HG03280 (cell line): ENCODE results near the gene TRPM2.
"Not testable (repeated sequence)": the region's sequence is repeated elsewhere in the genome, so short reads cannot be mapped to it uniquely, and the experiment has no call there.

Experiments
- ATAC-seq: cut with Tn5 transposase; IDR thresholded peaks from one replicate; pipeline ENCODE4 v1.9.1; 2021; ENCODE audit warnings: mild to moderate bottlenecking, moderate library complexity; ENCODE audit not compliant: unreplicated experiment

Gene TRPM2

DNA sequence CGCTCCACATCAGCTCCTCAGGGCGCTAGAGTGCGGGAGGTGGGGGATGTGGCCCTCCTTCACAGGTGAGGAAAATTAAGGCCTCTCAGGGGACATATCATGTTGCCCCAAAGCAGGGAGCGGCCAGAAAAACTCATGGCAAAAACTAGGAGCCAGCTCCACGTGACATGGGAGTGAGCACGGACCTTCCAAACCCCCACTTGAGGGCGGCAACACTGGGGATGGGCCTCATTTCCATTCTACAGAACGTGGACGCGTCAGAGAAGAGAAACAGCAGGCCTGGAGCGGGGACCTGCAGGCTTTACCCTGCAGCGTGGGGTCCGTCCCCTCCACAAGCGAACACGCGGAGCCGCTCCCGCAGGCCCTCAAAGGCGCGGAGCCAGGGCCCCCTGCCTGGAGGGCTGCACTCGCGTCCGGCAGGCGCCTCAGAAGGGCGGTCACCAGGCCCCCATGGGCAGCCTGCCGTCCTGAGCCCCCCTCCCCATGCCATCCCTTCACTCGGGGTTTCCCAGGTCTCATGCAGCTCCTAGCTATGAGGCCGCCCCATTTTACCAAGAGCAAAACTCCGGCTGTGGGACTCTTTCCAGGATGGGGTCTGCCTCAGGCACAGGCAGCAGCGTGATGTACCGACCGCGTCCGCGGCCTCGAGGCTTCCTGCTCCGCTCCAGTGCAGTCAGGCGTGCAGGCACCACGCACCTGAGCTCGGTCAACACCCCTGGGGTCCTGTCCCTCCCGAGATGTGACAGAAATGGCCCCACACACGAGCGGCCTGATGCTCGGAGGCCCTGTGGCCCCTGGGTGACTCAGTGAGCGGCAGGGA lies 19.7 kb upstream of the TRPM2 start:
- ATAC-seq = no peak

DNA sequence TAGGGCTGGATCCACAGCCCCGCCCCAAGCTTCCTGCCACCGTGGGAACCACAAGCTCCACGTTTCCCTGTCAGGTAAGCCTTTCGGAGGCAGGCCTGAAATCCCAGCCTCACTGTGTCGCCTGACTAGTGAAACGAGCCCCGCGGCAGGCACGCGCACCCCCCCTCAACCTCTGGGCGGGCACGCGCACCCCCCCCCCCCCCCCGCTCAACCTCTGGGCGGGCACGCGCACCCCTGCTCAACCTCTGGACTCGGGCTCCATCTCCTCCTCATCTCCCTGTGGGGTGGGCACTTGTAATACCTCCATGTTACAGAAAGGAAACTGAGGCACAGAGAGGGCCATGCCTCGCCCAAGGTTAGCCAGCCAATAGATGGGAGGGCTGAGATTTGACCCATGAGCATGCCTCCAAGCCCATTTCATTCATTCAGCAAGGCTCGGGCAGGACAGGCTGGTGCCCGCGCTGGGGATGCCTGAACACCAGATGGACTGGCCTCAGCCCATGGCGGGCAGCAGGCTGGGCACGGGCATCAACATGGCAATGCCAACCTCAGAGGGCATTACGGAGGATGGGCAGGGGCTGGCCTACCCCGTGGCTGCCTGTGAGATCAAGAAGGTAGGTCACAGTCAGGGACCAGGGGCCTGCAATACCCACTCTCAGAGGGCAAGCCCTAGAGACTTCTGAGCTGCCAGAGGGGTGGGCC lies 18.9 kb upstream of the TRPM2 start:
- ATAC-seq = no peak

DNA sequence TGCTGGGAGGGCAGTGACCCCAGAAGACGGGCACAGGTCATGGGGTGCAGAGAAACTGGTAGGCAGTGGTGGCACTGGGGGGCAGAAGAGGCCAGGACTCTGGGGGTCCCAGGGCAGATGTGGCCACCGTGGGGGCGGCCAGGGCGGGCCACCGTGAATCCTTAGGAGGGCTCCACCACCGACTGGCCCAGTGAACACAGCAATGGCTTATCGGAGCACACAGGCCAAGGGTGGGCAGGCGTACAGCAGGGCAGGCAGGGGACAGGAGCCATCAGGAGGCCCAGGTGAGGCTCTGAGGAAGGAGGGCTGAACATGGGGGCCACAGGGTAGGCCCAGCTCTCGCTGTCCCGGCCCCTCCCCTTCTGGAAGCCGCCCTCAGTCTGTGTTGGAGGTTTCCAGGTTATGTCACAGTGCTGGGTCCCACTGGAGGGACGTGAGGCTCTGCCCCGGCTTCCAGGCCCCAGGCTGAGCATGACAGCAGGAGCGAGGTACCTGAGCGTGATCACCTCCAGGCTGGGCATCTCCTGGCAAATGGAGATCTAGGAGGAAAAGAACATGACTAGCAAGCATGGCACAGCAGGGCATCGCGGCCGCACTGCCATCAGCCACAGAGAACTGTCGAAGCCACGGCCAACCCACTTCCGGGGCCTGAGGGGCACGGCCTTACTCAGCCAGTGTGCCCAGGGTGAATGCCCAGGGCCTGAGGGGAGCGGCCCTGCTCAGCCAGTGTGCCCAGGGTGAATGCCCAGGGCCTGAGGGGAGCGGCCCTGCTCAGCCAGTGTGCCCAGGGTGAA lies 18.0 kb upstream of the TRPM2 start:
- ATAC-seq = no peak

DNA sequence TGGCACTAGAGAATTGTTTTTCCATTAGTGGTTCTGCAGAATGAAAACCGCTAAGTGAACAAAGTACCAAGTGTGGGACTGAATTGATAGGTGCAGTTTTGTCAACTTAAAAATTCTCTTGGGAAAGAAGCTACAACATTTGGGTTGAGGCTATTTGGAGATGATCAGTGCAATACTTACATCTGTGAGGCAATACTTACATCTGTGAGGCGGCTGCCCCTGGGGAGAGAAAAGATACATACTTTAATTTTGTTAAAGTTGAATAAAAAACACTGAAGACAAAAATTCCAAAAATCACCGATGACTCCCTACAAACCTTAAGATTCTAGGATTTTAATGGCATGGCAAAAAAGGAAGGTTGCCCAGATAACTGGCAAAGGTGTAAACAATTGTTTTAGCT lies 16.0 kb upstream of the TRPM2 start:
- ATAC-seq = no peak

DNA sequence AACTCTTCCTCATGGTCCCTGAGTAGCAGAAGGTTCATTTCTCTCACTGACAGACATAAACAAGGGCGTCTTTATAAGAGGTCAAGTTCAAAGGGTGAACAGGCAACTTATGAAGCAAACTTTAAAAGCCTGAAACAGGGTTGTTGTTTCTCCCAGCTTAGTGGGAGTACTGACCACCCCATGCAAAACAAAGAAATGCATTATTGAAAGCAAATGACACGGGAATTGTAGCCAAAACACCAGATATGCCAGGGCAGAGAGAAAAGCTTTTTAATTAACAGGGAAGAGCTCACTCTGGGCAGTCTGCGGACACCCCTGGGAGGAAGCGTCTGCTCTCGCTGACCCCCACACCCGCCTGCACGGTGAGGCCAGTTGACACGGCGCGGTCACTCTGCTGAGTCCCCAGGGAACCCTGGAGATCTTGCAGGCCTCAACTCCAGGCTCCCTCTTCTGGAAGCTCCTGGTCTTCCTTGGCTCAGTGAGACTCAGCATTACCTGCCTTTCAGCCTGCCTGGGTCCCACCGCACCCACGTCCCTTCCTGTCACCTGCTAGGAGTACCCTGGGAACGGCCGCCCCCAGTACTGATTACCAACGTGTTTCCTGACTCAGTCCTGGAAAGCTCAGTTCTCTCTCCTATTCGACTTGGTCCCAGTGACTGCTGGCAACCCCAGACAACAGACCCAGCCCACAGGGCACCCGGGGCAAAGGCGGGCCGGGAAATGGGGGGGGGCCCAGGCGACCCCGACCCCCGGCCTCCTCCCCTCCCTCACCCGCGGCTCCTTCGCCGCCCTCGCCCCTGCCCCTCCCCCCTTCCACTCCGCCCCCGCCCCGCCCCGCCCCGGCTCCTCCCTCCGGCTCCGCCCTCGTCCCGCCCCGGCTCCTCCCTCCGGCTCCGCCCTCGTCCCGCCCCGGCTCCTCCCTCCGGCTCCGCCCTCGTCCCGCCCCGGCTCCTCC lies 15.2 kb upstream of the TRPM2 start:
- no peak for ATAC-seq

DNA sequence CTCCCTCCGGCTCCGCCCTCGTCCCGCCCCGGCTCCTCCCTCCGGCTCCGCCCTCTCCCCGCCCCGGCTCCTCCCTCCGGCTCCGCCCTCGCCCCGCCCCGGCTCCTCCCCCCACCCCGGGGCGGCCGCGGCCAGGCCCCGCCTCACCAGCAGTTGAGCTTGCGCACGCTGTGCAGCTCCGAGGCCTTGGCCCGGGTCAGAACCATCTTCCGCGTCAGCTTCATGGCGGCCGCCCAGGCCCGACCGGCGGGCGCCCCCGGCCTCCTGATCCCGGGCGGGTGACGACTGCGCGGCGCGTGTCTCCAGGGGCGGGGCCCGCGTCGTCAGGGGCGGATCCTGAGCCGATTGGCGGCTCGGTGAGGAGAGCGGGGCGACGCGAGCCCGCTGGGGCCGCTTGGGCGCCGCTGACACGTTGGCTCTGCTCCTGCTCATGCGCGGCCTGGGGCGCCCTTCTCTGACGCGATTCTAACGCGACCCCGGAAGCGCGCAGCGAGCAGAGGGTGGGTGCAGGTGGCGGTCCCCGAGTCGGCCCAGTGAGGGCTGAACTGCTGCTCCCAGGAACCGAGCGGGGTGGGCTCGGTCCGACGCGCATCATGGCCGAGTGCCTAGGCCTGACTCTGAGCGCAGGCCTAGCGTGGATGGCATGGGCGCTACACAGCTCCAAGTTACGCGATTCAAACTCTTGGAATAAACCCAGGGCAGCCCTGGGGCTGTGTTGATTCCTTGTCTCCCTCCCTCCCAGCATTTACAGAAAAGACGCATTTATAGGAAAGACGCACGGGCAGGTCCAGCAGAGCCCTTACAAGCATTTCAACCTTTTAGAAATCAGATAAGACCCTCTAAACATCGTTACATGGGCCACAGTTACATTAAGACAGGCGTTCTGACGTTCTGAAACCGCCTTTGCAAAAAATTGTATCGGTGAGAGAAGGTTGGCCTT lies 14.2 kb upstream of the TRPM2 start, which contains the start of gene CFAP410:
Gene CFAP410 (minus strand): TSS at position 420 of the 940 bp plus-strand sequence. CDS start 196 bp downstream, at position 224.
- peak; percentile 92 for ATAC-seq

DNA sequence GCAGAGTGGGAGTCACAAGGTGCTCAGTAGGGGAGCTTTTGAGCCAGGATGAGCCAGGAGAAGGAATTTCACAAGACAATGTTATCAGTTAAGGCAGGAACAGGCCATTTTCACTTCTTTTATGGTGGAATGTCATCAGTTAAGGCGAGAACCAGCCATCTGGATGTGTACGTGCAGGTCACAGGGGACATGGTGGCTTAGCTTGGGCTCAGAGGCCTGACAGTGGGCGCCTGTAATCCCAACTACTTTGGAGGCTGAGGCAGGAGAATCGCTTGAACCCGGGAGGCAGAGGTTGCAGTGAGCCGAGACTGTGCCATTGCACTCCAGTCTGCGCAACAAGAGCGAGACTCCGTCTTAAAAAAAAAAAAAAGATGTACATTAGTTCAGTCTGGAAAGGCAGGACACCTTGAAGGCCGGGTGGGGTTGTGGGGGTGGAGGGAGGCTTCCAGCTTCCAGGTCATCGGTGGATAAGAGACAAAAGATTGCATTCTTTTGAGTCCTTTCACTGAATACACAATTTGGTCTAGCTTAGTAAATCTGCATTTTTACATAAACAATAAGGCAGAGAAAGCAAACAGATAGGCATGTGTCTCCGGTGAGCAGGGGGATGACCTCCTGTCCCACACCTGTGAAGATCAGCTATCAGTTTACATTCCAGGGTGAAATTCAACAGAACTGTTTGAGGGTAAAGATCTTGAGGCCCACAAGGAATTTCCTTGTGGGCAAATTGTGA lies 11.5 kb upstream of the TRPM2 start:
- not testable (repeated sequence) for ATAC-seq

DNA sequence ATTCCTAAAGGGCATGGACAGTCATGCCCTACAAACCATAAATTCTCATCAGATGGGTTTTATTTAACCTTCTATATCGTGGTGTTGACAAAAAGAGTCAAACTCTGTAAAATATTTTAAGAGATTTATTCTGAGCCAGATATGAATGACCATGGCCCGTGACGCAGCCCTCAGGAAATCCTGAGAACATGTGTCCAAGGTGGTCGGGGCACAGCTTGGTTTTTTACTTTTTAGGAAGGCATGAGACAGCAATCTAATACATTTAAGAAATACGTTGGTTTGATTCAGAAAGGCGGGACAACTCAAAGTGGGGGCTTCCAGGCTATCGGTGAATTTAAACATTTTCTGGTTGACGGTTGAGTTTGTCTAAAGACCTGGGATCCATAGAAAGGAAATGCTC lies 10.4 kb upstream of the TRPM2 start:
- not testable (repeated sequence) for ATAC-seq

DNA sequence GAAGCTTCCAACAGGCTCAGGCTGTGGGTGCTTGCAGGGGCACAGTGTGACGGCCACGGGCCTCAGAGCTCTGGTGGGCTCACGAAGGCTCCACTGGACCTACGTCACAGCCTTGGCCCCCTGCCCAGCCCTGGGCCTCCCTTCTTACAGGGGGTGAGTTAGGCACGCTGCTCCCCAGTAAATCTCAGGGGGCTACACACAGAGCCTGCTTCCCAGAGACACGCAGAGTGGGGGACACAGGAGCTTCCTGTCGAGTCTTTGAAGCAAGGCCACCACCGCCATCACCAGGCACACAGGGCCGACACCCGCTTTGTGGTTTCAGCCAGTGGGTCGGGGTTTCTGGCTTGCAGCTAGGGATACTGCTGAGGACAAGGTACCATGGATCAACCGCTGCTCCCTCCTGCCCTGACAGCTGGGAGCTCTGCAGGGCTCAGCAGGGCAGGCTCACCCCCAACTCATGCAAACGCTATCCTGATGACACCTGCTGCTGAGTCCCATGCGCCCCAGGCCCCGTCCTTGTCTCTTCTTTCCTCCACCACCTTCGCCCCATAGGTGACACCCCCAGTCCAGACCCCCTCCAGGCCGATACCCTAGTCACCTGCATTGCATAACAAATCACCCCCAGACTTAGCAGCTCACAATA lies 8.8 kb upstream of the TRPM2 start:
- no peak for ATAC-seq

DNA sequence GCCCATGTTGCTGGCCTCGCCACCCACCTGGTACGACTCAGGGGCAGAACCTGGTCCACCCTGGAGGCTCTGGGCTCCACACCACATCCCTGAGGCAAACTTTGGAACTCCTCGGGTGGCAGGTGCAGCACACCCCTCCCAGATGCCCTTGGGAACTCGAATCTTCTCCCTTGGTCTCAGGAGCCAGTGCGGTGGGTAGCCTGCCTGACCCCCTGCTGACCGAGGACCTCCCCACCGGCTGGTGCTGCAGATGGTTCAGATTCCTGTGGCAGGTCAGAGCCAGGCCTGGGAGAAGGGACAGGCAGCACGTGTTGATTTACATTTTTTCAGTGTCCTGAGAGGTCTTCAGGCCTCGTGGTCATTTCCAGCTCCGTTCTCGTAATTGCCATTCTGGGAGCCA lies 7.9 kb upstream of the TRPM2 start:
- no peak for ATAC-seq

DNA sequence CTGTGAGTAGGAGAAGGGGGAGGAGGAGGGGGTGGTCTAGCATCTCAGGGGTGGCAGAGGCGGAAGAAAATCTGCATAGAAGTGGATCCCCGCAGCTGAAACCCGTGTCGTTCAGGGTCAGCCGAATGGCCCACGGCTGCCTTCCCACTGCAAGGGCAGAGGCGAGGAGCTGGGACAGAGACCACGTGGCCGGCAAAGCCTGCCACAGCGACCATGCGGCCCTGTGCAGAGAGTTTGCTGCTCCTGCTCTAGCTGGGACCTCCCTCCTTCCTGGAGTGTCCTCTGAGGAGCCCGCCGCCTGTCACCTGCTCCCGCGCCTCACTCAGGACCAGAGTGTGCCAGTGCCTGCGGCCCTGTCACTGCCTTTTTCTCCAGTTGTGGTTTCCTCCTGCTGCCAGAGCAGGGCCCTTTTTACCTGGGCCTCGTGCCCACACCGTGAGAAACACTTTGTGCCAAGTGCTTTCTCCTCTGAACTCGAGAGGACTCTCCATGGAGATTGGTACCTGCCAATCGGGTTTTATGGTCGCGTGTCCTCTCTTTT lies 5.4 kb upstream of the TRPM2 start:
- ATAC-seq = no peak

DNA sequence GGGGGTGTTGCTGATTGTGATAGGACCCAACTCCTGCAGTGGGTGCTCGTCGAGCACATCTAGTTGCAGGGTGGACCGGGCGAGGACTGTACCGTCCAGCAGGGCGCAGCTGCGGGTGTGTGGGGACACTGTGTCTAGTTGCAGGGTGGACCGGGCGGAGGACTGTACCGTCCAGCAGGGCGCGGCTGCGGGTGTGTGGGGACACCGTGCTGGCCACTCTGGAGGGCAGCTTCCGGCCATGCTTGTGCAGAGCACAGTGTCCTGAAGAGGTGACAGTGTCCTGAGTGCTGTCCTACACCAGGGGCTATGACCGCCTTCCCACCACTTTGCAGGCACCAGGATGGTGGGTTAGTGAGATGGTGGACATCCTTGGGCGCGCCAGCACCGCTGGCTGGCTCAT lies 4.6 kb upstream of the TRPM2 start:
- ATAC-seq = no peak

DNA sequence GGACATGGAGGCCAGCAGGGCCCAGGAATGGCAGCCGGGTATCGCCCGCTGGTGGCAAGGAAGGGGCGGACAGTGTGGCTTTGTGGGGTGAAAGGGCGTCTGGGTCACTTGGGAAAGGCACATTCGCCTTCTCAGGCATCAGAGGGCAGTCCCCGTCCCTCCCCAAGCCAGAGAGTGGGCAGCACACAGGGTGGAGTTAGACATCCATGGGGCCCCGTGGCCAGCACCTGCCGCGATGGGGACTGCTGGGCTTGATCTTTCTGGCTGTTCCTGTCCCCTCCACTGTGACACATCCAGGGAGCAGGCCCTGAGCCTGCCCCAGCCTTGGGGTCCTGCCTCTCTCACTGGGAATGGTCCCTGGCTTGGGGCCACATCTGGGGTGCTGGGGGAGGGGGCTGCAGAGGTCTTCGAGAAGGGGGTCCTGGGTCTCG lies 4.0 kb upstream of the TRPM2 start:
- no peak for ATAC-seq

DNA sequence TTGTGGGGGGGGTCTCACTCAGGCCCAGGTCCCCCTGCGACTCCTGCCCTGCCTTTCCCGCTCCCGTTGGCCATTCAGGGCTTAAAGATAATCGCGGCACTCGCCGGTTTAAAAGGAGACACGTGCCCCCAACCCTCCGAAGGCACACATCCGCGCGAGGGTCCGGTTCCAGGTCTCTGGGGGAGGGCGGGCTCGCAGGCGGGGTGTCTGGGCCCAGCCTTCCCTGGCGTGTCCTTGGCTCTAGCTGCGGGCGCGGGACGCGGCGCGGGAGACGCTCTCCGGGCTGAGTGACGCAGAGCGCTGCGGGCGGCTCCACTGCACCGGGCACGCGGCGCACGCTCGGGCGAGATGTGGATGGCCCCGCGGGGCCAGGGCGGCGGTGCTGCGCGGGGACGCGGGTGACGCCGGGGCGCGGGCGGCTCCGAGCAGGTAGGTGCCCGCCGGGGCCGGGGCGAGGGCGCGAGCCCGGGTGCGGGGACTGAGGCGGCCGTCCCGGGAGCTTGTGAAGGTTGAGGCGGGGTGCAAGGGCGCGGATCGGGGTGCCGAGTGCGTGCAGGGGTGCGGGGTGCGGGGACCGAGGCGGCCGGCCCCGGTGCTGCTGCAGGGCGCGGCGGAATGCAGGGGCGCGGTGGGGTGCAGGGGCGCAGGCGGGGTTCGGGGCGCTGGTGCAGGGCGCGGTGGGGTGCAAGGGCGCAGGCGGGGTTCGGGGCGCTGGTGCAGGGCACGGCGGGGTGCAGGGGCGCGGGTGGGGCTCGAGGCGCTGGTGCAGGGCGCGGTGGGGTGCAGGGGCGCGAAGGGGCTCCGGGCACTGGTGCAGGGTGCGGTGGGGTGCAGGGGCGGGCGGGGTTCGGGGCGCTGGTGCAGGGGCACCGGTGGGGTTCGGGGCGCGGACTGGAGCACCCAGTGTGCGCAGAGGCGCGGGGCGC lies 3.3 kb upstream of the TRPM2 start:
- ATAC-seq = no peak

DNA sequence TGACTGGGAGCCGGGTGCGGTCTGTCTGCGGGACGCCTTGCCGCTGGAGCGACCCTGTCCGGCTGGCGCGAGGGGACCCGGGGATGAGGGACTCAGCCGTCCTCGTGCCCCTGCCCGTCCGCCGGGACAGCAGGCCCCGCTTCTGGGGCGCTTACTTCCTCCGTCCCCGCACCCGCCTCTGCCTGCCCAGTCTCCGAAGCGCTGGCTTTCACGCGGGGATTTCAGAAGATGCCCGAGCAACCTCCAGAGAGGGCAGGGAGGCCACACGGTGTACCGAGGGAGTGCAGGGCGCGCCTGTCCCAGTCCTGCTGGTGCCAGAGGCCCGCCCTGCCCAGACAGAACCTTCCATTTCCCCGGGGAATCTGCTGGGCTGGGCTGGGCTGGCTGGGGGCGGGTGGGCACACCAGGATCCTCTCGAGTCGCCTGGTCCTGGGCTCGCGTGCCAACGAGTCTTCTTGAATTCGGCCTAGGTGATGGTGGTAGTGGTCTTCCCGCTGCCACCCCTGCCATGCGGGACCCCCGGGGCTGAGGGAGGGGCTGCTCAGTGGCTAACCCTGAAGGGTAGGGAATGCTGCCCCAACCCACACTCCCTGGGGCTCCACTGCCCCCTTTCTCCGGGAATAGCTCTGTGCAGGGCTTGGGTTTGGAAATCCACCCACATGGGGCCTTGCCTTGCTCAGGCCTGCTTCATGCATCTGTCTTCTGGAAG lies 2.5 kb upstream of the TRPM2 start:
- ATAC-seq = no peak
